Transverse colon (tissue), 4 donors: ENCODE data around the gene NEURL1B.
A peak's percentile ranks its signal among the peaks of the same experiment; 100 is the strongest.

Experiments used
- EP300 ChIP-seq: sonication (generic); formaldehyde crosslinking; IDR thresholded peaks from one replicate; pipeline ENCODE4 v1.6.1; 2017; ENCODE audit warnings: antibody characterized with exemption, low read depth
- POLR2A ChIP-seq: fragments of 450-650 bp; IDR thresholded peaks from one replicate; pipeline ENCODE4 v1.6.1; 2016; ENCODE audit warnings: antibody characterized with exemption, mild to moderate bottlenecking, moderate library complexity
- POLR2AphosphoS5 ChIP-seq, 3 donors: sonication (generic); formaldehyde crosslinking; IDR thresholded peaks; one replicate each; pipeline ENCODE4 v1.6.1; 2016; ENCODE audit warnings: antibody characterized with exemption in 3 of 3
- TF ChIP-seq, protein P1 (sequence below), 5 experiments: fragments of 200-600 bp in 3 of 5; fragments of 450-650 bp in 2 of 5; sonication (generic) in 3 of 5; IDR thresholded peaks; 1 replicate in 2 of 5; 2 replicates in 3 of 5; pipeline ENCODE4 v1.5.1; 2016 to 2017; ENCODE audit warnings: antibody characterized with exemption in 5 of 5, inconsistent platforms in 3 of 5, mild to moderate bottlenecking in 2 of 5, moderate library complexity in 1 of 5

GRCh38 chr5:172648013-172648381 is 6.9 kb downstream of the NEURL1B start:
- TF ChIP-seq POLR2A (no peak), POLR2AphosphoS5 (IDR thresholded peaks at IDR 0.05) (peak in 1 of 3 donors; percentile 28), EP300 (no peak)
- TF ChIP-seq, protein P1, sequence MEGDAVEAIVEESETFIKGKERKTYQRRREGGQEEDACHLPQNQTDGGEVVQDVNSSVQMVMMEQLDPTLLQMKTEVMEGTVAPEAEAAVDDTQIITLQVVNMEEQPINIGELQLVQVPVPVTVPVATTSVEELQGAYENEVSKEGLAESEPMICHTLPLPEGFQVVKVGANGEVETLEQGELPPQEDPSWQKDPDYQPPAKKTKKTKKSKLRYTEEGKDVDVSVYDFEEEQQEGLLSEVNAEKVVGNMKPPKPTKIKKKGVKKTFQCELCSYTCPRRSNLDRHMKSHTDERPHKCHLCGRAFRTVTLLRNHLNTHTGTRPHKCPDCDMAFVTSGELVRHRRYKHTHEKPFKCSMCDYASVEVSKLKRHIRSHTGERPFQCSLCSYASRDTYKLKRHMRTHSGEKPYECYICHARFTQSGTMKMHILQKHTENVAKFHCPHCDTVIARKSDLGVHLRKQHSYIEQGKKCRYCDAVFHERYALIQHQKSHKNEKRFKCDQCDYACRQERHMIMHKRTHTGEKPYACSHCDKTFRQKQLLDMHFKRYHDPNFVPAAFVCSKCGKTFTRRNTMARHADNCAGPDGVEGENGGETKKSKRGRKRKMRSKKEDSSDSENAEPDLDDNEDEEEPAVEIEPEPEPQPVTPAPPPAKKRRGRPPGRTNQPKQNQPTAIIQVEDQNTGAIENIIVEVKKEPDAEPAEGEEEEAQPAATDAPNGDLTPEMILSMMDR (IDR thresholded peaks at IDR 0.05), result no peak
